K562 (cell line): ENCODE results near the gene PIBF1.
"Not testable (repeated sequence)": the region's sequence is repeated elsewhere in the genome, so short reads cannot be mapped to it uniquely, and the experiment has no call there.

Source experiments
- DACH1 ChIP-seq: fragments of 450-650 bp; IDR thresholded peaks from 2 replicates; pipeline ENCODE4 v1.6.1; 2018; ENCODE audit not compliant: partially characterized antibody
- EZH2 ChIP-seq: IDR thresholded peaks from 2 replicates; pipeline ENCODE4 v1.6.1; 2012; ENCODE audit warnings: low read depth, mild to moderate bottlenecking, inconsistent platforms, low read length, borderline replicate concordance
- LCOR ChIP-seq: sonication (generic); formaldehyde crosslinking; IDR thresholded peaks from 2 replicates; pipeline ENCODE4 v1.8.0; 2022; ENCODE audit warnings: mild to moderate bottlenecking, missing genetic modification reagents
- MAFF ChIP-seq: IDR thresholded peaks from 2 replicates; pipeline ENCODE4 v1.6.1; 2012; ENCODE audit warnings: low read length, improper control_type of control experiment
- NRF1 ChIP-seq, 2 experiments: fragments of 450-650 bp; IDR thresholded peaks in 1 of 2; conservative IDR thresholded peaks in 1 of 2; 2 replicates each; pipeline ENCODE4 v1.6.1; 2014; ENCODE audit warnings: mild to moderate bottlenecking in 2 of 2
- POLR2A ChIP-seq: fragments of 450-650 bp; conservative IDR thresholded peaks from 2 replicates; pipeline ENCODE4 v1.6.1; 2016
- POLR2AphosphoS5 ChIP-seq: IDR thresholded peaks from 2 replicates; pipeline ENCODE4 v1.6.1; 2011; ENCODE audit warnings: mild to moderate bottlenecking, low read depth, low read length, moderate library complexity; ENCODE audit not compliant: control insufficient read depth, insufficient read depth
- RFX1 ChIP-seq: fragments of 450-650 bp; IDR thresholded peaks from 2 replicates; pipeline ENCODE4 v1.6.1; 2016; ENCODE audit warnings: mild to moderate bottlenecking, moderate library complexity
- STAT6 ChIP-seq: sonication (generic); formaldehyde crosslinking; IDR thresholded peaks from 2 replicates; pipeline ENCODE4 v1.8.1; 2023; ENCODE audit warnings: mild to moderate bottlenecking, missing genetic modification reagents
- ZBTB5 ChIP-seq: fragments of 450-650 bp; IDR thresholded peaks from 2 replicates; pipeline ENCODE4 v1.6.1; 2017; ENCODE audit warnings: antibody characterized with exemption
- ZNF12 ChIP-seq: sonication (generic); formaldehyde crosslinking; IDR thresholded peaks from 2 replicates; pipeline ENCODE4 v1.4.0; 2020; ENCODE audit warnings: mild to moderate bottlenecking, missing genetic modification reagents
- ZNF75A ChIP-seq: fragments of 450-650 bp; formaldehyde crosslinking; IDR thresholded peaks from 2 replicates; pipeline ENCODE4 v1.4.0; 2020; ENCODE audit warnings: mild to moderate bottlenecking
- ZNF778 ChIP-seq: fragments of 450-650 bp; formaldehyde crosslinking; IDR thresholded peaks from 2 replicates; pipeline ENCODE4 v1.4.0; 2020; ENCODE audit warnings: mild to moderate bottlenecking, moderate library complexity
- TF ChIP-seq, protein P1 (sequence below), 3 experiments: IDR thresholded peaks in 2 of 3; conservative IDR thresholded peaks in 1 of 3; 2 replicates each; pipeline ENCODE4 v1.5.1; 2011 to 2012; ENCODE audit warnings: low read length in 3 of 3, mild to moderate bottlenecking in 3 of 3, control low read depth in 2 of 3, improper control_type of control experiment in 1 of 3, inconsistent platforms in 1 of 3, low read depth in 1 of 3, mixed read lengths in 1 of 3, moderate library complexity in 1 of 3; ENCODE audit not compliant: insufficient read depth in 2 of 3

GRCh38 chr13:73048615-73049014, 266.7 kb downstream of the PIBF1 start:
- TF ChIP-seq POLR2AphosphoS5; LCOR (CRISPR knock-in tag); MAFF; ZNF12 (CRISPR knock-in tag); RFX1; POLR2A; DACH1; ZNF778 (CRISPR knock-in tag); NRF1 (conservative IDR thresholded peaks at IDR 0.05 in 1 of 2, IDR thresholded peaks at IDR 0.05 in 1 of 2); STAT6 (CRISPR knock-in tag); EZH2; ZBTB5; ZNF75A (CRISPR knock-in tag): not testable (repeated sequence)
- TF ChIP-seq, protein P1, sequence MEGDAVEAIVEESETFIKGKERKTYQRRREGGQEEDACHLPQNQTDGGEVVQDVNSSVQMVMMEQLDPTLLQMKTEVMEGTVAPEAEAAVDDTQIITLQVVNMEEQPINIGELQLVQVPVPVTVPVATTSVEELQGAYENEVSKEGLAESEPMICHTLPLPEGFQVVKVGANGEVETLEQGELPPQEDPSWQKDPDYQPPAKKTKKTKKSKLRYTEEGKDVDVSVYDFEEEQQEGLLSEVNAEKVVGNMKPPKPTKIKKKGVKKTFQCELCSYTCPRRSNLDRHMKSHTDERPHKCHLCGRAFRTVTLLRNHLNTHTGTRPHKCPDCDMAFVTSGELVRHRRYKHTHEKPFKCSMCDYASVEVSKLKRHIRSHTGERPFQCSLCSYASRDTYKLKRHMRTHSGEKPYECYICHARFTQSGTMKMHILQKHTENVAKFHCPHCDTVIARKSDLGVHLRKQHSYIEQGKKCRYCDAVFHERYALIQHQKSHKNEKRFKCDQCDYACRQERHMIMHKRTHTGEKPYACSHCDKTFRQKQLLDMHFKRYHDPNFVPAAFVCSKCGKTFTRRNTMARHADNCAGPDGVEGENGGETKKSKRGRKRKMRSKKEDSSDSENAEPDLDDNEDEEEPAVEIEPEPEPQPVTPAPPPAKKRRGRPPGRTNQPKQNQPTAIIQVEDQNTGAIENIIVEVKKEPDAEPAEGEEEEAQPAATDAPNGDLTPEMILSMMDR (IDR thresholded peaks at IDR 0.05 in 2 of 3, conservative IDR thresholded peaks at IDR 0.05 in 1 of 3; ENCODE audit: insufficient read depth in 2 of 3, low read depth in 1 of 3, low read length in 3 of 3), result not testable (repeated sequence)
